NK-92 treated with Interleukin-12 subunit alpha and Interleukin-12 subunit beta, amount 100 ng/mL, for 24 hours (cell line): ENCODE measurements around the gene PPP6R3.
"Not testable (repeated sequence)": the region's sequence is repeated elsewhere in the genome, so short reads cannot be mapped to it uniquely, and the experiment has no call there.

Source experiments
- DNase-seq: peaks from one replicate; lab custom pipeline; 2025; lab: John Stamatoyannopoulos, UW

PPP6R3 gene

GRCh38 chr11:68457216-68457897 is 3.2 kb upstream of the PPP6R3 start:
- no peak for DNase-seq

- no peak for DNase-seq
Observed at GRCh38 chr11:68457898-68458249, 2.7 kb upstream of the PPP6R3 start.

- not testable (repeated sequence) for DNase-seq
Observed at GRCh38 chr11:68458340-68458739, 2.2 kb upstream of the PPP6R3 start.

GRCh38 chr11:68459886-68460740 is 439 bp upstream of the PPP6R3 start:
- peak; percentile 95 for DNase-seq

- no peak for DNase-seq
Observed at GRCh38 chr11:68461575-68461917, 994 bp downstream of the PPP6R3 start.

GRCh38 chr11:68463714-68464113 is 3.2 kb downstream of the PPP6R3 start:
- DNase-seq = no peak

DNA sequence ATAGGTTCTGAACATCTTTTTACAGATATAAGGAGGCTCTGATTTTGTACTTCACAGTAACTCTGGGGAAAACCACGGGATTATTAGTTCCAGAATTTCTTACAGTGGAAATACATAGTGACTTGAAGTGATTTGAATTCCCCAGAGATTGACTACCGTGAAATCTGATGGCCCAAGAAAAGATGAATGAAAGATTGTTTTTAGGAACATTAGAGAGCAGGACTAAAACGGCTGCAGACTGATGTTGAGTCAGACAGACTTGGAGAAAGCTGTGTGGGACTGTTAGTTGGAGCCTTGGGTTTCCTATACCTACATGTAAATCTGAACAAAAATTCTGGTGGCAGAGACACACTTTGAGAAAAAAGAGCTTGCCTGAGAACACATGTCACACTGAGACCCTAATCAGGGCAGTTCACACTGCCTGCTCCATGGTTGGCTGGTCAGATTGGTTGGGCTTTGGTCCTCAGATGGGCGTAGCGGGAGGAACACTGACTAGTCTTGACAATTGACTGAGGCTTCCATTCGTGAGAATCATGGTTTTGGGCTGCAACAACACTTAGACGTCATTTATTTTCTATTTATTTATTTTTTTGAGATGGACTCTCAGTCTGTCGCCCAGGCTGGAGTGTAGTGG is 6.8 kb downstream of the PPP6R3 start:
- no peak for DNase-seq

DNA sequence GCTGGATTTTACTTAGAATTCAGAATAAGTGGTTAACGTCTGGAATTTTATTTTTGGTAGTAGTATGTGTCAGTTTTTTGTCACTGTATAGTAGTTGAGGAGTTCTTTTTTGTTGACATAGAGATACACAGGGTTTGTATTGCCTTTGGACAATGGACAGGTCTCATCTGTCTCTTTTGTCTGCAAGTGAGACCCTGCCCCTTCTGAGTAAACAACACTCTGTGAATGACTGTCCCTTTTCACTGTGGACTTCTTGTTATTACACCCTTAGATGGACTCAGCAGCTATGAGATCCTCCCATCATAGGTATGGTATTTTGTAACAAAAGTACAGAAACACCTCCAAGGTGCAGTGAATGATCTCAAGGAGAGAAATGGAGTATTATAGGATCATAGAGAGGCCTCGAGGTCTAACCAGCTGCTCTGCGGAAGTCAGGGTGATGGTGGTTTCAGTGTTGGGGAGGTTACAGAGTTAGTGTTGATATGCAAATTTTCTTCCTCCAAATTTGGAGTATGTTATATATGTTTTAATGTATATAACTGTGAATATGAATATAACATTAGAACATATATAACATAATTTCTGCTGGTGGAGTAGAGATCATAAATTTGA is 7.8 kb downstream of the PPP6R3 start:
- DNase-seq = no peak

GRCh38 chr11:68469122-68469521 is 8.6 kb downstream of the PPP6R3 start:
- DNase-seq = no peak

DNA sequence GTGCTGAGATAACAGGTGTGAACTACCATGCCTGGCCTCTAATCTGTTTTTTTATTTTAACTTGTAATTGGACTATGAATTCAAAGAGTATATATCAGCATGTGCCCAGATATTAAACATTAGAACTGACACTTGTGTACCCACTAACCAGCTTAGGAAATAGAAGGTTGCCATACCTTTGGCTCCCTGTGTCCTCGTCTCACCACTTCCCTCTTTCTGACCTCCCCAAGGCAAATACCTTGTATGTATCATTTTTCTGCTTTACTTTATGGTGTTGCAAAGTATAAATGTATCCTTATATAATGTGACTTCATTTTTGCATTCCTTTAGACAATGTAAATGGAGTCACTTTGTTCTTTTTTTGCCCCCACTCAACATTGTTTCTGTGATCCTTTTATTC is 9.1 kb downstream of the PPP6R3 start:
- DNase-seq = no peak

GRCh38 chr11:68470304-68470811 is 9.8 kb downstream of the PPP6R3 start:
- no peak for DNase-seq

- DNase-seq = no peak
Observed at GRCh38 chr11:68471360-68472340, 11.1 kb downstream of the PPP6R3 start.

GRCh38 chr11:68472778-68473177 is 12.2 kb downstream of the PPP6R3 start:
- DNase-seq = no peak

- no peak for DNase-seq
Observed at GRCh38 chr11:68473693-68474092, 13.1 kb downstream of the PPP6R3 start.

DNA sequence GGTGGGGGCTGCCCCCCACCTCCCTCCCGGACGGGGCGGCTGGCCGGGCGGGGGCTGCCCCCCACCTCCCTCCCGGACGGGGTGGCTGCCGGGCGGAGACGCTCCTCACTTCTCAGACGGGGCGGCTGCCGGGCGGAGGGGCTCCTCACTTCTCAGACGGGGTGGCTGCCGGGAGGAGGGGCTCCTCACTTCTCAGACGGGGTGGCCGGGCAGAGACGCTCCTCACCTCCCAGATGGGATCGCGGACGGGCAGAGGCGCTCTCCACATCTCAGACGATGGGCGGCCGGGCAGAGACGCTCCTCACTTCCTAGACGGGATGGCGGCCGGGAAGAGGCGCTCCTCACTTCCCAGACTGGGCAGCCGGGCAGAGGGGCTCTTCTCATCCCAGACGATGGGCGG is 15.1 kb downstream of the PPP6R3 start:
- DNase-seq = not testable (repeated sequence)

DNA sequence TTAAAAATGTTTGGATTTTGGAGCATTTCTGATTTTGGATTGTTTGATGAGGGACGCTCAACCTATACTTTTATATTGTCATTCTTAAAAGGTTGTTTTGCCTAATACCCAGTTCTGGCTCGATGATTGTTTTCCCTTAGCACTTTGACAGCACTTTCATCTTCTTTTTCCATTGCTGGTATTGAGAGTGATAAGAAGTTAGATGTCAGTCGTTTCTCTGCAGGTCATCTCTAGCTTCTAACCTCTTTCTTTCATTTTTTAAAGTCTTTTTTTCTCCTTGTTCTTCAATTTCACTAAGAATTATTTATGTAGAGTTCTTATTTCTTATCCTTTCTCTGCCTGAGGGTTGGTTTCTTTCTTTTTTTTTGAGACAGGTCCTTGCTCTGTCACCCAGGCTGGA is 18.8 kb downstream of the PPP6R3 start:
- no peak for DNase-seq

DNA sequence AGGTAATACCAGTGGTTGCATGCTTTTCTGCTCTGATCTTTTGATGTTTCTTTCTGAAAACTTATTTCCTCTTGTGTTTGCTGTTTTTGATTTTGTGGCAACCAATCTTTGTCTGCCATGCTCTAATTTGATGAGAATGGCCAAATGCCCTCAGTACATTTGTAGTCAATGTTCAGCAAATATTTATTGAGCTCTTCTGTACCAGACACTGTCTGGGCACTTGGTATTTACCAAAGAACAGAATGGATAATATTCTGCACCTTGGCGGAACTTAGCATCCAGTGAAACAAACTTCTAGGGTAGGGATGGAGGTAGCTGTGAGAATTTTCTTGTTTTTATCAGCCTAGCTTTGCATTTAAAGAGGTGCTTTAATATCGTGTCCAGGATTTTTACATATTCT is 19.6 kb downstream of the PPP6R3 start:
- no peak for DNase-seq

DNA sequence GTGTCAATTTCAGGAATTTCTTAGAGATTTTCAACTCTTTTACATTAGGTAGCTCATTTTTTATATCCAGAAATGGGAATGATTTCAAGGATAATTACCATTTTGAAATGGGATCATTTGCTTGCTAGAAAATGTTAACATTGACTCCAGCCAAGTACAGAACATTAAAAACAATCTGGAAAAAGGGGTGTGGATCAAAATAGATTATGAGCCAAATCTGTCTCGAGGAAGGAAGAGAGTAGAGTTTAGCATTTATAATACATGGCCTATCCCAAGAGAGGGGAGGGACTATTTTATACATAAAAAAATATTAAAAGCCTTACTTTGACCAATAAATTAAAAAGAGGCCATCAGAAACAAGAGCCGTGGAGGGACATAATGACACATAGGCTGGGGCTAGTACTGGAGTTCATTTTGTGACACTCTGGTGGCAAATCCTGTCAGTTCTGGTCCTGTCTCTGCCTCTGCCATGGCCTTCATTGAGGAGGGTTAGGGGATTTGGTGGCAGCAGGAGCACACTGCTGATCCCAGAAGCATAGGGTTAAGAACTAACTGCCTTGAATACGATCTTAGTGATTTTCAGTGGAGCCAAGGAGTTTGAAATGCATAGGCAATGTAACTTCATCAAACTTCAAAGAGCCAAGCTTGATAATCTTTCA is 20.4 kb downstream of the PPP6R3 start:
- no peak for DNase-seq

DNA sequence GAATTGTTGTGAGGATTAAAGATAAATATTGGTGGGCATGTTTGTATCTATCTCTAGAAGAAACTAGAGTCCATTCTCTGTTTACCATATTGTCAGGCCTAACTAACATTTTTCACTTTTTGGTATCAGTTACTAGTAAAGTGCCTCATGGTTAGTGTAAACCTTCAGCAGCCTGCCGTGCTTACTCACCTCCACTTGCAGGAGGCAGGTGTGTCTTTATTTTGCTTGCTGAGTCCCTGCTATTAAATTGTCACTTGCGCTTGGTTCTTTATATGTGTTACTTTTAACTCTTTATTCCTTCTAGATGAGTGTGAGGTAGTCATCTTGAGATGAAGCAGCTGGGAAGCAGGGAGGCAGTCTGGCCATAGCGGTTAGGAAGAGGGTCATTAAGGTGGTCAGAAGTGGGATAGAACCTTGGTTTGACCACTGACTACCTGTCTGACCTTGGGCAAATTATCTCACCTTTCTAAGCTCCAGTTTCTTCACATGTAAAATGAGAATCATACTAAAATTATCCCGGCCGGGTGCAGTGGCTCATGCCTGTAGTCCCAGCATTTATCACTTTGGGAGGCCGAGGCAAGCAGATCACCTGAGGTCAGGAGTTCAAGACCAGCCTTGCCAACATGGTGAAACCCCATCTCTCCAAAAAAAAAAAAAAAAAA is 21.2 kb downstream of the PPP6R3 start:
- DNase-seq = no peak

DNA sequence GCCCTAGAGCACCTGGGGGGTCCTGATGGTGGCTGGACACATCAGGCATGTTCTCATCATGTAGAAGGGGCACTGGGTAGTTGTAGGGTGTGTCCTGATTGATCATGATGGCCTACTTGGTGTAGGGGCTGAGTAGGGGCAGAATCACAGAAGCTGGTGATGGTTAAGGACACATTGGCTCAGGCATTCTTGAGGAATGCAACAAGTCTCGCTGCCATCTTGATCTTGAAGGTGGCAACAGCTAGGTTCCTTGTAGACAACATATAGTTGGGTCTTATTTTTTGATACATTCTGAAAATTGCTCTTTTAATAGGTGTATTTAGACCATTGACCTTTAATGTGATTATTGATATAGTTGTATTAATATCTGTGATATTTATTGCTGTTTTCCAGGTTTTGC is 28.1 kb downstream of the PPP6R3 start:
- no peak for DNase-seq
